ENCODE data around the gene NABP2.

GRCh38 chr12:56188131-56188777 is 35.9 kb upstream of the NABP2 start:
- TF ChIP-seq, protein P1, sequence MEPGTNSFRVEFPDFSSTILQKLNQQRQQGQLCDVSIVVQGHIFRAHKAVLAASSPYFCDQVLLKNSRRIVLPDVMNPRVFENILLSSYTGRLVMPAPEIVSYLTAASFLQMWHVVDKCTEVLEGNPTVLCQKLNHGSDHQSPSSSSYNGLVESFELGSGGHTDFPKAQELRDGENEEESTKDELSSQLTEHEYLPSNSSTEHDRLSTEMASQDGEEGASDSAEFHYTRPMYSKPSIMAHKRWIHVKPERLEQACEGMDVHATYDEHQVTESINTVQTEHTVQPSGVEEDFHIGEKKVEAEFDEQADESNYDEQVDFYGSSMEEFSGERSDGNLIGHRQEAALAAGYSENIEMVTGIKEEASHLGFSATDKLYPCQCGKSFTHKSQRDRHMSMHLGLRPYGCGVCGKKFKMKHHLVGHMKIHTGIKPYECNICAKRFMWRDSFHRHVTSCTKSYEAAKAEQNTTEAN (CRISPR knock-in tag; IDR thresholded peaks at IDR 0.05), result no peak
- TF ChIP-seq CTCF (IDR thresholded peaks at IDR 0.05), result no peak

All from WTC11 (cell line).